ENCODE results near the gene FREM2. TPM values are rescaled to one million over a fixed set of nuclear protein-coding genes. Genes with fewer than 3 reads are reported as not detected.

The FREM2 gene
- total and polyA plus RNA-seq, 9 of the 15 experiments (the other 6 are each of a cell fraction or from before 2014, with no cell fraction given): under 0.01 to 0.02 TPM; not detected in 7

Small RNAs within 50 kb of the gene (small RNA-seq; reads per million reads assigned to genes)
- gene PLA2G12AP2 (not detected), gene RNU6-56P (not detected)
